Duodenal mucosa (tissue), 2 donors: ENCODE measurements around the gene MDGA2.

ENCODE experiments used
- H3K27ac ChIP-seq: one replicate; pipeline ENCODE4 v1.7.0; 2013; ENCODE audit warnings: low read depth, low read length
- H3K27me3 ChIP-seq, 2 donors: one replicate each; pipeline ENCODE4 v1.7.0; 2013; ENCODE audit warnings: low read length in 2 of 2, control low read depth in 1 of 2; ENCODE audit not compliant: insufficient read depth in 2 of 2, control insufficient read depth in 1 of 2
- H3K36me3 ChIP-seq, 2 donors: one replicate each; pipeline ENCODE4 v1.7.0; 2013; ENCODE audit warnings: low read length in 2 of 2, control low read depth in 1 of 2; ENCODE audit not compliant: insufficient read depth in 2 of 2, control insufficient read depth in 1 of 2
- H3K4me1 ChIP-seq, 2 donors: one replicate each; pipeline ENCODE4 v1.7.0; 2013; ENCODE audit warnings: low read length in 2 of 2, control low read depth in 1 of 2; ENCODE audit not compliant: insufficient read depth in 2 of 2, control insufficient read depth in 1 of 2
- H3K4me3 ChIP-seq, 2 donors: one replicate each; pipeline ENCODE4 v1.7.0; 2013; ENCODE audit warnings: low read length in 2 of 2, low read depth in 1 of 2
- H3K9ac ChIP-seq, 2 donors: one replicate each; pipeline ENCODE4 v1.7.0; 2013; ENCODE audit warnings: low read length in 2 of 2, low read depth in 1 of 2
- H3K9me3 ChIP-seq, 2 donors: one replicate each; pipeline ENCODE4 v1.7.0; 2013; ENCODE audit warnings: low read length in 2 of 2, control low read depth in 1 of 2; ENCODE audit not compliant: control insufficient read depth in 1 of 2

MDGA2 gene

GRCh38 chr14:47509957-47510356 is 165.4 kb downstream of the MDGA2 start:
- no peaks in the 10 kb centered on the region for H3K36me3 ChIP-seq
- no peak overlapping the region for H3K27ac ChIP-seq
- no peak overlapping the region for H3K9ac ChIP-seq
- no peak overlapping the region for H3K4me3 ChIP-seq
- H3K4me1 ChIP-seq = no peaks in the 10 kb centered on the region
- H3K27me3 ChIP-seq = no peaks in the 10 kb centered on the region
- no peaks in the 10 kb centered on the region for H3K9me3 ChIP-seq

GRCh38 chr14:47507861-47508260 is 167.5 kb downstream of the MDGA2 start:
- H3K9me3 ChIP-seq = no peaks in the 10 kb centered on the region
- no peak overlapping the region for H3K4me3 ChIP-seq
- no peaks in the 10 kb centered on the region for H3K36me3 ChIP-seq
- no peak overlapping the region for H3K9ac ChIP-seq
- no peaks in the 10 kb centered on the region for H3K4me1 ChIP-seq
- H3K27ac ChIP-seq = no peak overlapping the region
- H3K27me3 ChIP-seq = no peaks in the 10 kb centered on the region

GRCh38 chr14:47500369-47500768 is 175.0 kb downstream of the MDGA2 start:
- Histone ChIP-seq H3K27ac (no peak overlapping the region), H3K9me3 (no peaks in the 10 kb centered on the region), H3K4me1 (no peaks in the 10 kb centered on the region), H3K27me3 (no peaks in the 10 kb centered on the region), H3K4me3 (no peak overlapping the region), H3K9ac (no peak overlapping the region), H3K36me3 (no peaks in the 10 kb centered on the region)

- Histone ChIP-seq H3K9me3 (no peaks in the 10 kb centered on the region), H3K4me3 (no peak overlapping the region), H3K27me3 (no peaks in the 10 kb centered on the region), H3K4me1 (no peaks in the 10 kb centered on the region), H3K9ac (no peak overlapping the region), H3K36me3 (no peaks in the 10 kb centered on the region), H3K27ac (no peak overlapping the region)
These were observed 184.6 kb downstream of the MDGA2 start for GRCh38 chr14:47490766-47491165.

- Histone ChIP-seq H3K4me1 (no peaks in the 10 kb centered on the region), H3K4me3 (no peak overlapping the region), H3K27ac (no peak overlapping the region), H3K27me3 (no peaks in the 10 kb centered on the region), H3K36me3 (no peaks in the 10 kb centered on the region), H3K9me3 (no peaks in the 10 kb centered on the region), H3K9ac (no peak overlapping the region)
These were observed 185.1 kb downstream of the MDGA2 start for GRCh38 chr14:47490353-47490752.

- Histone ChIP-seq H3K27me3 (no peaks in the 10 kb centered on the region), H3K36me3 (no peaks in the 10 kb centered on the region), H3K9me3 (no peaks in the 10 kb centered on the region), H3K27ac (no peak overlapping the region), H3K9ac (no peak overlapping the region), H3K4me3 (no peak overlapping the region), H3K4me1 (no peaks in the 10 kb centered on the region)
These were observed 190.0 kb downstream of the MDGA2 start for GRCh38 chr14:47485421-47485820.

GRCh38 chr14:47483449-47483848 is 192.0 kb downstream of the MDGA2 start:
- H3K9ac ChIP-seq = no peak overlapping the region
- H3K4me3 ChIP-seq = no peak overlapping the region
- no peaks in the 10 kb centered on the region for H3K4me1 ChIP-seq
- no peaks in the 10 kb centered on the region for H3K9me3 ChIP-seq
- H3K27me3 ChIP-seq = no peaks in the 10 kb centered on the region
- no peak overlapping the region for H3K27ac ChIP-seq
- H3K36me3 ChIP-seq = no peaks in the 10 kb centered on the region

GRCh38 chr14:47471075-47471474 is 204.3 kb downstream of the MDGA2 start:
- H3K4me3 ChIP-seq = no peak overlapping the region
- no peaks in the 10 kb centered on the region for H3K27me3 ChIP-seq
- no peak overlapping the region for H3K9ac ChIP-seq
- H3K27ac ChIP-seq = no peak overlapping the region
- no peaks in the 10 kb centered on the region for H3K4me1 ChIP-seq
- no peaks in the 10 kb centered on the region for H3K9me3 ChIP-seq
- H3K36me3 ChIP-seq = no peaks in the 10 kb centered on the region

- H3K9me3 ChIP-seq = no peaks in the 10 kb centered on the region
- H3K4me3 ChIP-seq = no peak overlapping the region
- H3K27me3 ChIP-seq = no peaks in the 10 kb centered on the region
- no peak overlapping the region for H3K9ac ChIP-seq
- no peaks in the 10 kb centered on the region for H3K4me1 ChIP-seq
- H3K36me3 ChIP-seq = no peaks in the 10 kb centered on the region
- no peak overlapping the region for H3K27ac ChIP-seq
These were observed 208.5 kb downstream of the MDGA2 start for GRCh38 chr14:47466916-47467315.

GRCh38 chr14:47454025-47454424 is 221.4 kb downstream of the MDGA2 start:
- no peak overlapping the region for H3K4me3 ChIP-seq
- no peaks in the 10 kb centered on the region for H3K9me3 ChIP-seq
- H3K27me3 ChIP-seq = no peaks in the 10 kb centered on the region
- H3K27ac ChIP-seq = no peak overlapping the region
- H3K9ac ChIP-seq = no peak overlapping the region
- H3K36me3 ChIP-seq = no peaks in the 10 kb centered on the region
- no peaks in the 10 kb centered on the region for H3K4me1 ChIP-seq

GRCh38 chr14:47447076-47447475 is 228.3 kb downstream of the MDGA2 start:
- H3K4me3 ChIP-seq = no peak overlapping the region

More at GRCh38 chr14:47447076-47447475, 228.3 kb downstream of the MDGA2 start:
- Histone ChIP-seq H3K4me1 (no peaks in the 10 kb centered on the region), H3K27me3 (no peaks in the 10 kb centered on the region), H3K27ac (no peak overlapping the region), H3K9ac (no peak overlapping the region), H3K9me3 (no peaks in the 10 kb centered on the region), H3K36me3 (no peaks in the 10 kb centered on the region)
